Measurements from ENCODE around the gene ANK3.

DNA sequence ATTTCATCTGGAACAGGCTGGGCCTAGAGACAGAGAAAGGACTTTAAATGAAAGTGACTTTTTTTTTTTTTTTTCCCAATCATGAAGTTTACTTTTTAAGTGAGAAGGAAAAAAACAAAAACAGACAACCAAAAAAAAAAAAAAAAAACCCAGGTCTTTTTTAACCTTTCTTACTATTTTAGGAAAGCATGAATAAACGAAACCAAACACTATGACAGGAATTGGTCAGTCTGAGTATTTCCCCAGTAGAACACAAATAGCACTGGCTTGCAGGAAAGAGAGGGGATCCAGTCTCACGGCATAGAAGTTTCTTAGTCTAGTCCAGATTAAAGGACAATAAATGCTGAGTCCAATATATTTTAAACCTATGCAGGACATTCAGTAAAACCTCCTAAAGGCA lies 302.8 kb downstream of the ANK3 start:
- TF ChIP-seq, protein P1, sequence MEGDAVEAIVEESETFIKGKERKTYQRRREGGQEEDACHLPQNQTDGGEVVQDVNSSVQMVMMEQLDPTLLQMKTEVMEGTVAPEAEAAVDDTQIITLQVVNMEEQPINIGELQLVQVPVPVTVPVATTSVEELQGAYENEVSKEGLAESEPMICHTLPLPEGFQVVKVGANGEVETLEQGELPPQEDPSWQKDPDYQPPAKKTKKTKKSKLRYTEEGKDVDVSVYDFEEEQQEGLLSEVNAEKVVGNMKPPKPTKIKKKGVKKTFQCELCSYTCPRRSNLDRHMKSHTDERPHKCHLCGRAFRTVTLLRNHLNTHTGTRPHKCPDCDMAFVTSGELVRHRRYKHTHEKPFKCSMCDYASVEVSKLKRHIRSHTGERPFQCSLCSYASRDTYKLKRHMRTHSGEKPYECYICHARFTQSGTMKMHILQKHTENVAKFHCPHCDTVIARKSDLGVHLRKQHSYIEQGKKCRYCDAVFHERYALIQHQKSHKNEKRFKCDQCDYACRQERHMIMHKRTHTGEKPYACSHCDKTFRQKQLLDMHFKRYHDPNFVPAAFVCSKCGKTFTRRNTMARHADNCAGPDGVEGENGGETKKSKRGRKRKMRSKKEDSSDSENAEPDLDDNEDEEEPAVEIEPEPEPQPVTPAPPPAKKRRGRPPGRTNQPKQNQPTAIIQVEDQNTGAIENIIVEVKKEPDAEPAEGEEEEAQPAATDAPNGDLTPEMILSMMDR (IDR thresholded peaks at IDR 0.05), result no peak
- no peak for TF ChIP-seq POLR2A (IDR thresholded peaks at IDR 0.05)
- no peak for TF ChIP-seq EP300 (IDR thresholded peaks at IDR 0.05)

Measured in tibial nerve (tissue), 4 donors.